Activated CD4-positive, alpha-beta T cell treated with anti-CD3 and anti-CD28 coated beads, Interleukin-2, amount 50 U/mL, for 48 hours (primary cell): ENCODE data around the gene MYH3.

ENCODE experiments used
- DNase-seq, 2 experiments: peaks; one replicate each; pipeline ENCODE4 v3.0.0-alpha.2; 2020

Gene MYH3

DNA sequence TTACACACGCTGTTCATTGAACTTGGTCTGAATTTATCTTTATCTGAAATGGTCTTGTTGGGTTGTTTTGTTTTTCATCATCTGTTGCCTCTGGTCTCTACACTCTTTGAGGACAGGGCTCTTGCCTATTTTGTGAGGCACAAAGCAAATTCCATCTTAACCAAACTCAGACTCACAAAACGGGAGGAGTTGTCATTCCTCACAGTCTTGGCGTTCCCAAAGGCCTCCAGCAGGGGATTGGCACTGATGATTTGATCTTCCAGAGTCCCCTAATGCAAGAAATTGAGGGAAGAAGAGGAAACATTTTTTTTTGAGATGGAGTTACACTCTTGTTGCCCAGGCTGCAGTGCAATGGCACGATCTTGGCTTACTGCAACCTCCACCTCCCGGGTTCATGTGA is 8.7 kb downstream of the MYH3 start:
- DNase-seq: no peak

DNA sequence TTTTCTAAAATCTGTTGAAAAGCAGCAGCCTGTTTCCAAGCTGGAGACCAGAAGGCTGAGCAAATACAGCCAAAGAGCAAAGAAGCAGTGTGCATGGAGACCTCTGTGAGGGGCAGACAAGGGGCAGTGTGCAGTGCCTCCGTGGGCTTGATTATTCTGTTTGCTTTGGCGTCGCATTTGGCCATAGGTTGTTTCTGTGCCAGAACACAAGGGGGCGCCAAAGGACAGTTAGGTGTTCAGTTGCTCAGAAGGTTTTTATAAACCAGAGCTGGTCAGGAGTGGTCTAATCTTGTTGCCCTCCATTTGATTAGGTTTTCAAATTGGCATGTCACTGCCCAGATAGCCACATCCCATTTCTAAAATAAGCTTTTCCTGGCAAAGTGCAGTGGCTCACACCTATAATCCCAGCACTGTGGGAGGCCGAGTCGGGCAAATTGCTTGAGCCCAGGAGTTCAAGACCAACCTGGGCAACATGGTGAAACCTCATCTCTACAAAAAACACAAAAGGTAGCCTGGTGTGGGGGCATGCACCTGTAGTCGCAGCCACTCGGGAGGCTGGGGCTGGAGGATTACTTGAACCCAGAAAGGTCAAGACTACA is 10.6 kb downstream of the MYH3 start:
- DNase-seq: peak; percentile 75 to 81

DNA sequence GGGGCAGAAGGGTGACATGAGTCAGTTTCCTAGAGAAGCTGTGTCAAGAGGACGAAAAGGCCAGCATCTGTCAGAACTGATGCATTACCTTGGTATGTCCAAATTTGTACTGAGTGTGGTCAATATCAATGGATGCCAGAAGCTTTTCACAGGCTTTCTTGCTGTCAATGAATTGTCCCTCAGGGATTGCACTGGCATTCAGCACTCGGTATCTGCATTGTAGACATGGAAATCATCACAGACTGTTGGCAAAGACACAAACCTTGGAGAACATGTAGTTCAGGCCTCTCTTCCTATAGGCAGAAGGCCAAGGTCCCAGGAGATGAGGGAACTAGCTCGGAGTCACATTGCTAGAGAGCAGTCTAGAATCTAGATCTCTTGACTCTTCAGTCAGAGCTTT is 16.6 kb downstream of the MYH3 start:
- DNase-seq: no peak

DNA sequence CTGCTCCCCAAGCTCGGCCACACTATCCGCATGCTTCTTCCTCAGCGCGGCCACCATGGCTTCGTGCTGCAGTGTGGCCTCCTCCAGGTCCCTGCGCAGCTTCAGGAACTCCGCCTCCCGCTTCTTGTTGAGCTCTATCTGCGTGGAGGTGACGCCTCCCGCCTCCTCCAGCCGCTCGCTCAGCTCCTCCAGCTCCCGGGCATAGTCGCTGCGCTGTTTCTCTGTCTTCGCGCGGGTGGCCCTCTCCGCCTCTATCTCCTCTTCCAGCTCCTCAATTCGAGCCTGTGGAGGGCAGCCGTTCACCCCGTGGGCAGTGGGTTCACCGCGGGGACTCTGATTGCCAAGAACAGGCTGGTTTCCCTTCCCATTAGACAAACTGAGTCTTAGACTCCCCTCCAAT is 19.0 kb downstream of the MYH3 start:
- no peak for DNase-seq

DNA sequence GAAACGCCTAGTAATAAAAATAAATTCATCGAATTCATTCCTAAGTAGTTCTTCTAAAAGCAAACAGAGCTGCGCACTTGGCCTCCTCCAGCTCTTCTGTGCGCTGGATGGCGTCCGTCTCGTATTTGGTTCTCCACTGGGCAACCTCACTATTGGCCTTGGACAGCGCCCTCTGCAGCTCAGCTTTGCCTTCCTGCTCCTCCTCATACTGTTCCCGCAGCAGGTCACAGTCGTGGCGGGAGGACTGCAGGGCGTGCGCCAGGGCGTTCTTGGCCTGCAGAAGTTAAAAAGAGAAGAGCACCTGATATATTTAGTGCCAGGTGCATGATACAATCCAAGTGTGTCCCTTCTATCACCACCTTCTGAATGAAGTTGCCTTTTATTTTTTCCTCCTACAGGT is 21.8 kb downstream of the MYH3 start:
- no peak for DNase-seq

DNA sequence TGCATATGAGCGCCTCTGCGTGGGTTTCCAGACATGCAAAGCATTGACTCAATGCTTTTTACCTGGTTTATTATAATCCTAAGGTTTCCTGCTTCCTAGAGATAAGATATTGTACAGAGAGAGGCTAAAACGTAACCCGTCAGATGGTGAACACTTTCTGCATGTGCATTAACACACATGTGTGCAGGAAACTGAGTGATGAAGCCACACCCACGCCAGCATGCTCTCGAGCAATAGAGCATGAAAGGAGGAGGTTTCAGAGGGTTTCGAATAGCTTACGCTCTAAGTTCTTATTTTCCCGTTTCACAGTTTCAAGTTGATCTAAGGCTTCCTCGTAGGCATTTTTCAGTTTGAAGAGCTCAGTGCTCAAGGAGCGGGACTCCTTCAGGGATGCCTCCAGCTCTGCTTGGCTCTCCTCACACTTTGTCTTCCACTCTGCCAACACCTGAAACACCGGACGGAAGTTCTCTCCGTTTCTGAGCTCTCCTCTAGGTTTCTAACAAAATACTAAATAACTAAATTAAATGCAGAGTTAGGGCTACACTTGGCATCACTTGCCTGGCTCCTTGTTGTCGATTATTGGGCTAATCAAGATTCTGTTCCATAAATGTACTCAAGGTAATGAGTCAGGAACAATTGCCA is 23.2 kb downstream of the MYH3 start:
- peak in 1 of 2 experiments; percentile 23 for DNase-seq

DNA sequence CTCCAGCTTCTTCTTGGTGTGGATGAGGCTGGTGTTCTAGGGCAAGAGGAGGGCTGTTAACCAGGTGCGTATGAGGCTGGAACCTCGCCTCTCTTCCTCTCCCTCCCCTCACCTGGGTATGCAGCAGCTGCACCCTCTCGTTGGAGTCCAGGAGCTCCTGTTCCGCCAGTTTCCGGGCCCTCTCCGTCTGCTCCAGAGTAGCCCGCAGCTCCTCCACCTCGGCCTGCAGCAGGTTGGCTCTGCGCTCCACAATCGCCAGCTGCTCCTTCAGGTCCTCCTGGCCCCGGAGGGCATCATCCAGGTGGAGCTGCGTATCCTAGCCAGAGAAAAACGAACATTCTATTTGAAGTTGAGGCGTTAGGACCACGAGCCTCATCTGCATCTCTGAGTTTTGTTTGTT is 25.4 kb downstream of the MYH3 start:
- DNase-seq: no peak

DNA sequence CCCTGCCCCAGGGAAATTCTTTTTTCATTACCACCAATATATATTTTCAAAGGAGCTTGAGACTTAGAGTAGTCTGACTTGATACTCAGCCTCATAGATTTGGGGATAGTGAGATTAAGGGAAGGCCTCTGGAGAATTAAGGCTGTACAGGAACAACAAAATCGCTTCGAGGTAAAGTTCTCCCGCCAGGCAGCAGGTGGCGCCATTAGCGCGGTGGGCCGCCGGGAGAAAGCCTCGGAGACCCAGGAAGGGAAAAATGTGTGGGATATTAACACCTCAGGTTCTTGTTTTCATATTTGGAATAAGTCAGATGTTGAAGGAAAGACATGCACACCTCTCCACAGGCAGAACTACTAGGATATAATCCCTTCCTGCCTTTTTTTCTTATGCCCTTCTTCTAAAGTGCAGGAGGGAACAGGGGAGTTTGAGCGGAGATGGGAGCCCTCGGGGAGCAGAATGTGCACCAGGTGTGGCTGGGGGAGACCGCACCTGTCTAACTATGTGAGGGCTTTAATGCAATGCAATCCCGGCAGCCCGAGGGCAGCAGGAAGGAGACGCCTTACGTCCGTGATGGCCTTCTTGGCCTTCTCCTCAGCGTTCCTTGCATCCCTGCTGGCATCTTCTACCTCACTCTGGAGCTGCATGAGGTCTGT is 25.9 kb downstream of the MYH3 start:
- peak; percentile 37 to 44 for DNase-seq

DNA sequence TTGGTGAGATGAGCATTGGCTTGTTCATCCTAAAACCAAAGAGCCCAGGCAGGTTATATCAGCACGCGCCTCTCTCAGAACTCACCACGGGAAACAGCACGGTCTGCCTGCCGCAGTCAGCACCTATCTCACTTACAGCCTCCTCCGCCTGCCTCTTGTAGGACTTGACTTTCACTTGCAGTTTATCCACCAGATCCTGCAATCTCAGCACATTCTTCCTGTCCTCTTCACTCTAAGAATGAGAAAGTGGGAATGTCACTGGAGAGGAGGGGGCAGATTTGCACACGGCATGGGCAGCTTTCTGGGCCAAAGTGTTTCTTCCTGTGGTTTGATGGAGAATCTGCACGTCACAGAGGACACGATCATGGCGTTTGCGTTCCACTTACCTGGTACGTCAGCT is 27.4 kb downstream of the MYH3 start:
- DNase-seq: no peak

DNA sequence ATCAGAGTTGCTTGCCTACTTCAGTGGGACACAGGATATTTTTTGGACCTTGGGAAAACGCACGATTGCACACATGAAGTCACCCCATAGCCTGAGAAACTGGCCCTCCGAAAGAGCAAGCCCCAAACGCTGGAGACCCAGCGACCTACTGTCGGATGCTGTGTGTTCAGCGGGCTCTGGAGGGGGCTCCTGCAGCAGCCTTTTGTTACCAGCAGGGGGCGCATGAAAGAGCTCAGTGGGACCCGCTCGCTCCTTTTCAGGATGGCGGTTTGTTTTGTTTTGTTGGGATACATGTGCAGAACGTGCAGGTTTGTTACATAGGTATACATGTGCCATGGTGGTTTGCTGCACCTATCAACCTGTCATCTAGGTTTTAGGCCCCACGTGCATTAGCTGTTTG is 28.4 kb downstream of the MYH3 start:
- peak in 1 of 2 experiments; percentile 16 for DNase-seq

DNA sequence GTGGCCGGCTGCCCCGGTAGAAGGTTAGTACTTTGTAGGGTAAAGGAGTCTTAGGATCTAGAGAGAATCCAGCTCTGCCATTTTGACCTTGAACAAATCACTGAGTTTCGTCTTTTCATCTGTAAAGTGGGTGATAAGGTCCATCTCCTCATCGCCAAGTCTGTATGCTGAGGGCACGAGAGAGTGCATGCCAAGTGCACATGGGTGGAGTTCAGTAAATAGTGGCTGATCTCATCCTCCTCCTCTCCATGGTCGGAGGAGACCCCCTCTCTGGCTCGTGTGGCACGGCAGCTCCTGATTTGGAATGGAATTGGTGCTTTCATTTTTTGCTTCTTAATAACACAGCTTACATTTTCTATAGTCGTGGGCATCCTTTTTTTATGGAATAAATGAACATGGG is 30.7 kb downstream of the MYH3 start:
- no peak for DNase-seq

DNA sequence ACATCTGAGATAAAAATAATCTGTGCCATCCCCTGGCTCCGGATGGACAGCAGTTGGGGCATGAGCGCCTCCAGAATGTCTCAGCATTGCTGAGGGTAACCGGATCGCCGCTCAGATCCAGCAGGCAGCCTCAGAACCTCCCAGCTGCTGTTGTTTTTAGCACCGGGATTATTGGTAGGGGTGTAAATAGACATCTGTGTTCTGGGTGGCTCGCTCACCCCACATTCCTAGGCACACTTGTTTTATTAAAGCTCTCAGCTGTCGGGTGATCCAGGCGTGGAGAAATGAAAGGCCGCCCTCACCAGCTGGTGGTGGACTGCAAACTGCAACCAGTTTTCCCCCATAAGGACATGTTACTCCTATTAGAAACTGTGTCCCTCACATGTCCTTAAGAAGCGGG is 32.1 kb downstream of the MYH3 start:
- no peak for DNase-seq

DNA sequence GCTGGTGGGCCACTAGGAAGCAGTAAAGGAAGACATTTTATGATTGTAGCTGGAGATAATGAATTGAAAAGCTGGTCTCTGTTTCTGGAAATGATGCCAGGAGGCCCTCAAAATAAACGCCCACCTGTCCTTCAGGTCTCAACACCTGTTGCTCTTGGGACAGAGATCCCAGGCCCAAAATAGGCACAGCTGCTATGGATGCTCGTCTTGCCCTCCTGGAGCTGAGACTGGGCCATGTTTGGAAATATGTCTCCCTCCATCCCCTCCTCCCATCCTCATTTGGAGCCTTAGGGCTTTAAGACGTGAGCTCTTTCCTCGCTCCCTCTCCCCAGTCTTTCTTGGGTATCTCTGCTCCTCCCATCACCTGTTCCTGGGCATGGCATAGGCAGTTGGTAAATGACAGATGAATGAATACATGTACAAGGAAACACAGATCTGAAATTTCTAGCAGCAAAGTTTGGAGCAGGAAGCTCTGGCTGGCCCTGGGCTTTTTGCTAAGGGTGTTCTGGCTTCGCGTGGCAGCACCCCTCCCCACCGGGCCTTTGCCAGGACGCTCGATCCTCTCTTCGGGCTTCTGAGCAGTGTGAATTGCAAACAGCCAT is 33.3 kb downstream of the MYH3 start:
- DNase-seq: no peak

DNA sequence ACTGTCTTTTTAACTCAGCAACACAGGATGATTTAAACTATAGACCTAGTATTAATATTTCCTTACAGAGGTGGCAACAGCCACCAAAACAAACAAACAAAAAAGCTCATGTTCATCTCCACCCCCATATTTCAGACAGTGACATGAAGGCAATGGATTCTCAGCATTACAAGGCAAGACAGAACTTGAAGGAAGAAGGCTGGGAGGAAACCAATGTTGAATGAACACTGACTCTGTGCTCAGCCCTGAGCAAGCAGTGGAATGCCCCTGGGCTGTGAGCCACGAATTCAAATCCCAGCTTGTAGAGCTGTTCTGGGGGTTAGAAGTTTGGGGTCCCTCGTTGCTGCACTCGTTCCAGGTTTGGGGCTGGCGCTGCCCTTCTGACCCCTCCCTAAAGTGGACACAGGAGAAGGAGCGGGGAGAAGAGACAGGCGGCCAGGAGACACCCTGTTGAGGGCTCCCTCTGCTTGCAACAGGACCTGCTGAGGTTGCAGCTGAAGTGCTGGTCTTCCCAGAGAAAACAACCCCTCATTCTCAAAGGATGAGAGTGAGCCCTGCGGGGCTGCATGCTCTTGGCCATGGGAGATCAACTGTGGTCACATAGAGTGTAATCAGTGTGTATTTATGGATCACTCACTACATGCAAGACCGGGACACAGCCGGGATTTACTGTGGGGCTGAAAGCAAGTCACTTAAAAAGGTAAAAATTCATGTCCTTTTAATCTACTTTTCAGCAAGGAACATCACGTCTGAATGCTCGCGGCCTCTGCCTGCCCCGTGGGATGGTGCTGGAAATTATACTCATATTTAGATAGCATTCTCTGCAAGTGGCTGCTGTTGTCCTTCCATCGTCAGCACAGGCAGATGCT is 34.3 kb downstream of the MYH3 start:
- DNase-seq: no peak

DNA sequence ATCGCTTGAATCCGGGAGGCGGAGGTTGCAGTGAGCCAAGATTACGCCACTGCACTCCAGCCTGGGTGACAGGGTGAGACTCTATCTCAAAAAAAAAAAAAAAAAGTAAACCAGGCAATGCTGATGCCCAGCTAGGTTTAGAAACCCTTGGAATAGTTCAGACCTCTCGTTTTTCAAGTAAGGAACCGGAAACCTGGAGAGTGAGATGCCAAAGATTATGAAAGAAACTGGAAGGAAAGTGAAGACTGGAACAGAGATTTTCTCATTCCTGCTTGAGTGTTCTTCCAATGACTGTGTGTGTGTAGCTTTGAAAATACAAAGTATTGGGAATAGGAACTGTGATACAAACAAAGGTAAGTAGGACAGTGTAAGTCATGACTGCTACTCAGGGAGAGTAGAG is 35.7 kb downstream of the MYH3 start:
- no peak for DNase-seq

DNA sequence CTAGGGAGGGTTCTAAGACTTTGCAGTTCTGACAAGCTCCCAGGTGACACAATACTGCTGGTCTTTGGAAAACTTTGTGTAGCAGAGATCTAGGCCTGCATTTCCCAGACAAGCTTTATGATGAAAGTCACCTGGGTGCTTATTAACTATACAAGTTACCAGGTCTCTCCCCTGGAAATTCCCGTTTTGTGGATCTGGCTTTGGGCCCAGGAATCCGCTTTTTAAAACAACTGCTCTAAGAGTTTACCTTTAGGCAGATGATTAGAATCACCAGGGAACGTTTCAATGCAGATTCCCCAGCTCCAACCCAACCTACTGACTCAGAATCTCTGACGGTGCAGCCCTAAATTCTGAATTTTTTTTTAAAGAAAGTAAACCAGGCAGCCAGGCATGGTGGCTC is 36.3 kb downstream of the MYH3 start:
- no peak for DNase-seq

DNA sequence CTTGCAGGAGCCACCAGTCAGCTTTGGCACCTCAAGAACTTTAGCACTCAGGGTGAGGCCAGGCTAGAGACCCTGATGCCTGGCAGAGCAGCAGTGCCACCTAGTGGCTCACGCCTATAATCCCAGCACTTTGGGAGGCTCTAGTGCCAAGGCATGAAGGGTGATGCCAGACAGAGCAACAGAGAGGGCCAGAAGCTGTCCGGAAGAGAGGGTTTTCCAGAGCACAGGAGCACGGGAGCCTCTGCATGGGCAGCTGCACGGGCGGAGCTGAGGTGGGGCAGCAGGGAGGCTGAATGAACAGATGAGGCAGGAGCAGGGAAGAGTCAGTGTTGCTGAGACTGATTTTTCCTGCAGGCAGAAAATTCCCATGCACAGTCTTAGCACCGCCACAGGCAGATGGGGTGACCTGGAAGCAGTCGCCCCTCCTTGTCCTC is 38.9 kb downstream of the MYH3 start:
- DNase-seq: peak; percentile 58 to 69

DNA sequence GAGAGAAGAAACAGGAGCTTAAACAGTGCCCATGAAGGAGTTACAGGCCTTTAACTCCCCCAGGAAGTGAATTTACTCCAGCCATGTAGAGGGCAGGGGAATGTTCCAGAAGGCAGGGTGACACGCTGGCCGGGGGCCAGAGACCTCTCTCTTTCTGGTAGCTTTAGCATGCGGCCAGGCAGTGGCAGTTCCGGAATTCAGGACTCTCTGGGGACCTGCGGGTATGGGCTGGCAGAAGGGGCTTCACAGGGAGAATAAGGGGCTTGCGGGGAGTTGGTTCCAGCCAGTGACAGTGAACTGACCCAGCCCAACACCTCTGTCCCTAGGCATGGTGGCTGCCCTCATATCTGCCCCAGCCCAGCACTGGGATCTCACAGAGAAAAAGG is 40.0 kb downstream of the MYH3 start:
- DNase-seq: no peak

DNA sequence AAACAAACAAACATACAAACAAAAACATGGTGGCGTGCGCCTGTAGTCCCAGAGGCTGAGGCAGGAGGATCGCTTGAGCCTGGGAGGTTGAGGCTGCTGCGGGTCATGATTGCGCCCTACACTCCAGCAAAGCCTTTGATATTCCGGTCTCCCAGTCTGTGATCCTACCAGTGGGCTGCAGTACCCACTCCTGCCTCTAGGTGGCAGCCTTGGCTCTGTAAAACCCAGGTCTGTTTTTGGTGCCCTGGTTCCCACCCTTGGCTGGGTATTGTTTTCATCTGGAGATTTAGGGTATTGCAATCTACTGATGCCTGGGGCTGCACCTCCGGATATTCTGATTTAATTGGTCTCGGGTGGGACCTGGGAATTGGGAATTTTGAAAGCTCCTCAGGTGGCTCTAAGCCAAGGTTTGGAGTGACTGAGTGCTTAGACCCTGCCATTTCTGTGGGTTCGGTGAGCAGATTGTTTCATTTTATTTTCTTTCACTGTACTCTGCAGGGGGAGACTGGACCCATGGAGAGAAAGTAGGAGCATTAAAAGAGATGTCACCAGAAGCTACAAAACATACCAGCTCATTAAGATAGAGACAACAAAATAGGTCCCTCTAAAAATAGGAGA is 40.5 kb downstream of the MYH3 start:
- DNase-seq: peak; percentile 83 to 84

DNA sequence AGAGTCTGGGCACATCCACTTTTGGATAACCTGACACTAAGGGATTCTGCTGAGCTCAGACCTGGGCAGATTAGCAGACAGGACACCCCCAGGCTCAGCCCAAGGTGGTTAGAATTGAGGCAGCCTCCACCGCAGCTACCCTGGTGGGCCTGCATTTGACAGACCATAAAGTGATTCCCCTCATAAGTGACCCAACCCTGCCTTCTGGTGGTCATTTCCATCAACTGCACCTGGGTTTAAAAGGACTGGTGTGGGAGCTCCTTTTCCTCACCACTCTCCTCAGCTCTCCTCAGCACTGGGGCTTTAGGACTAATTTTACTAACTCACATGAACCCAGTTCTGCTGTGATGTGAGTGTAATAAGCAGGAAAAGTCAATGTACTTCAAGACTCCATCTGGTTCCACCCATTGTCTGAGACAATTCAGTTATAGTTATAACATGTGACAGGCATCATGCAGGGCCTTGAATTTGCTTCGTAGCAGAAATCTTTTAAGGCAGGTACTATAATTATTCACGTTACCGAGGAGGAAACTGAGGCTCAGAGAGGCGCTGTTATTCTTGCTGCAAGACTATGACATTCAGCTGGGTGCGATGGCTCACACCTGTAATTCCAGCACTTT is 42.5 kb downstream of the MYH3 start:
- peak; percentile 13 to 28 for DNase-seq

DNA sequence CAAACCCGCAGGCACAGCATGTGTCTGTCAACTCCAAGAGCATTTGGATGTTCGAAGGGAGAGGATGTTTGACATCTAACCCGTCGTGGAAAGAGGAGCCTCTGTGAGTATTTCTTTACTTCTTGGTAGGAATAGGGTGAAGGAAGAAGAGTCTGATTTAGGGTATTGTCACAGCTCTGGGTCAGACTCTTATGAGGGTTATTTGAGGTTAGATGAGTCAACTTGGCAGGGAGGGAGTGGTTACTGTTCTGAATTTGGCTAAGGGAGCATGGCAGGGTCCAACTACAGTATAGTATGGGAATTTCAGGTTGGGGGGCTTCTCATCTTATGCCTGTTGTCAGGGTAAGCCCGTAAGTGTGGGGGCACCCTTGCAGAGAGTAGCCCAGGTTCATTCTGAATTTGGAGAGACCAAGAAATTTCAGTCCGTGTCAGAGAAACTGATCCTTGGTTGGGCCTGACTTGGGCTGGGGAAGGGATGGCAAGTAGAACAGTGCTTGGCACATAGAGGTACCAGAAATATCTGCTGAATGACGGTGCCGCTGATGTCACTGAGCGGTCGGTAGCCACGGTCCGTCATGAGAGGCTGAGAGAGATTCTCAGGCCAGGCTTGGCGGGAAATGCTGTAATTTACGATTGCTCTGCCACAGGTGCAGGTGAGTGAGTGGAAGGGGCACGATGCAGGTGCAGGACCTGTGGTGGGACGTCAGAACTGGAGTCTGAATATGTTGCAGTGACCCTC is 43.2 kb downstream of the MYH3 start:
- no peak for DNase-seq
